Right lobe of liver (tissue), 6 donors: Measurements from ENCODE around the gene RNF223. TPM values are rescaled to one million over a fixed set of nuclear protein-coding genes. Genes with fewer than 3 reads are reported as not detected.

Source experiments
- ATAC-seq, 4 donors: fragments of 200-7000 bp; cut with Tn5 transposase; one replicate each; pipeline ENCODE4 v1.9.1; 2020; ENCODE audit warnings: mild to moderate bottlenecking in 4 of 4, moderate library complexity in 4 of 4
- DNase-seq, 3 donors: peaks; one replicate each; pipeline ENCODE4 v3.0.0-alpha.2; 2020
- H3K27ac ChIP-seq, 3 donors: fragments of 200-600 bp; one replicate each; pipeline ENCODE4 v1.8.0; 2022
- H3K27me3 ChIP-seq, 2 donors: fragments of 200-600 bp; one replicate each; pipeline ENCODE4 v1.8.0; 2022
- H3K36me3 ChIP-seq, 4 donors: fragments of 200-600 bp; sonication (generic) in 1 of 4; one replicate each; pipeline versions ENCODE4 v1.5.1 to v1.8.0; 2017 to 2022; ENCODE audit warnings: control low read depth in 1 of 4
- H3K4me1 ChIP-seq, 4 donors: fragments of 200-600 bp; sonication (generic) in 1 of 4; one replicate each; pipeline versions ENCODE4 v1.5.1 to v1.8.0; 2017 to 2022; ENCODE audit warnings: control low read depth in 1 of 4
- H3K4me3 ChIP-seq, 3 donors: fragments of 200-600 bp; one replicate each; pipeline ENCODE4 v1.8.0; 2022
- H3K9me3 ChIP-seq, 4 donors: fragments of 200-600 bp; sonication (generic) in 1 of 4; one replicate each; pipeline versions ENCODE4 v1.5.1 to v1.8.0; 2017 to 2022; ENCODE audit warnings: control low read depth in 1 of 4
- CTCF ChIP-seq, 4 donors: fragments of 200-600 bp in 3 of 4; fragments of 450-650 bp in 1 of 4; IDR thresholded peaks; one replicate each; pipeline versions ENCODE4 v1.5.1 to v1.8.0; 2016 to 2022; ENCODE audit warnings: antibody characterized with exemption in 4 of 4, mild to moderate bottlenecking in 2 of 4
- POLR2A ChIP-seq: fragments of 450-650 bp; IDR thresholded peaks from one replicate; pipeline ENCODE4 v1.6.1; 2017; ENCODE audit warnings: antibody characterized with exemption, mild to moderate bottlenecking
- WGBS: methylation state at CpG from one replicate; pipeline ENCODE4 v1.1.6; 2018; ENCODE audit warnings: low coverage, low lambda C conversion rate; ENCODE audit not compliant: insufficient coverage; ENCODE audit errors: missing lambda C conversion rate; 5-methylcytosine and 5-hydroxymethylcytosine counted together
- intact Hi-C, 2 donors: fragments of 100-400 bp; cut with DNase I; formaldehyde crosslinking; loops; one replicate each; pipeline versions ENCODE4 v1.11.2 to v1.14.1; 2022
- total RNA-seq, 6 experiments: library from RNA; depleted of rRNA in 2 of 6; stranded (reverse); fragments of >200 nt in 2 of 6; fragmentation: NEBNext Ultra II Directional in 3 of 6; extraction: Animal tissue kit (Norgen Biotek cat#: 25700) in 3 of 6; gene quantifications; one replicate each; pipeline versions ENCODE4 v1.1.0 to v1.2.4, GENCODE V29; 2016 to 2023
- donor health status: DM: no; HTN: yes; CAD: no.
- donor health status: DM: no; HTN: no; CAD: no.
- donor health status: DM: no; HTN: no; CAD: no.
- donor health status: DM: no; HTN: yes; CAD: no.
- donor health status: DM: no; HTN: yes; CAD: no.

Gene RNF223
- total RNA-seq, 6 experiments from 2014 or later, result not detected

GRCh38 chr1:1040004-1040991 lies 33.8 kb downstream of the RNF223 start:
- Histone ChIP-seq H3K4me1 (peaks cover 0 to 10% (median 5%) of the 10 kb centered on the region in 4 donors), H3K27me3 (no peaks in the 10 kb centered on the region), H3K9me3 (no peaks in the 10 kb centered on the region), H3K4me3 (peak overlapping the region in 2 of 3 donors; percentile 33 to 42), H3K36me3 (no peaks in the 10 kb centered on the region), H3K27ac (no peak overlapping the region)
- WGBS, result 16% methylated on average over 16 of the region's 99 CpGs
- intact Hi-C loops, result no loop called here
- DNase-seq (peak; percentile 66 to 79 (median 77)), ATAC-seq (peak; percentile 82 to 89 (median 84))
- TF ChIP-seq POLR2A, result no peak
- TF ChIP-seq CTCF (IDR thresholded peaks at IDR 0.05), result no peak

- intact Hi-C loops, result no loop called here
- TF ChIP-seq CTCF (IDR thresholded peaks at IDR 0.05) (no peak), POLR2A (no peak)
- DNase-seq, result no peak
- Histone ChIP-seq H3K9me3 (no peaks in the 10 kb centered on the region), H3K27me3 (no peaks in the 10 kb centered on the region), H3K27ac (no peak overlapping the region), H3K4me1 (peaks cover 0 to 10% (median 5%) of the 10 kb centered on the region in 4 donors), H3K36me3 (no peaks in the 10 kb centered on the region), H3K4me3 (no peak overlapping the region)
- 40% methylated on average over 11 of the region's 17 CpGs for WGBS
- no peak for ATAC-seq
Measured at GRCh38 chr1:1039145-1039910, 34.8 kb downstream of the RNF223 start.

GRCh38 chr1:1038694-1039093 lies 35.4 kb downstream of the RNF223 start:
- Histone ChIP-seq H3K4me3 (no peak overlapping the region), H3K36me3 (no peaks in the 10 kb centered on the region), H3K27ac (no peak overlapping the region), H3K9me3 (no peaks in the 10 kb centered on the region), H3K4me1 (peaks cover 0 to 10% (median 5%) of the 10 kb centered on the region in 4 donors), H3K27me3 (no peaks in the 10 kb centered on the region)
- WGBS, result 59% methylated on average over 4 of the region's 6 CpGs
- no peak for DNase-seq
- intact Hi-C loops, result no loop called here
- ATAC-seq, result no peak
- no peak for TF ChIP-seq CTCF (IDR thresholded peaks at IDR 0.05)
- TF ChIP-seq POLR2A, result no peak

- Histone ChIP-seq H3K27ac (no peak overlapping the region), H3K36me3 (no peaks in the 10 kb centered on the region), H3K4me1 (peaks cover 0 to 15% (median 6%) of the 10 kb centered on the region in 4 donors), H3K9me3 (no peaks in the 10 kb centered on the region), H3K27me3 (no peaks in the 10 kb centered on the region), H3K4me3 (no peak overlapping the region)
- TF ChIP-seq POLR2A (no peak), CTCF (IDR thresholded peaks at IDR 0.05) (no peak)
- no peak for DNase-seq
- ATAC-seq, result peak in 1 of 4 donors; percentile 29
- 70% methylated on average over 7 of the region's 30 CpGs for WGBS
- intact Hi-C loops, result no loop called here
Measured at GRCh38 chr1:1037366-1038327, 36.5 kb downstream of the RNF223 start.
